ENCODE results near the gene LAMB1. TPM values are rescaled to one million over a fixed set of nuclear protein-coding genes. Genes with fewer than 3 reads are reported as not detected.

Gene LAMB1
- total and polyA plus RNA-seq, 2 of the 13 experiments (the other 11 are each of a cell fraction or from before 2014, with no cell fraction given) = 109 to 124 TPM

- no peak; the same call in 1 of the 2 replicates for TF ChIP-seq NCOA2 (CRISPR knock-in tag; IDR thresholded peaks at IDR 0.05)
- no peak for TF ChIP-seq DBP (CRISPR knock-in tag; IDR thresholded peaks at IDR 0.05; ENCODE audit: not compliant biosample characterization)
- TF ChIP-seq ELK4 (CRISPR knock-in tag; IDR thresholded peaks at IDR 0.05; ENCODE audit: borderline replicate concordance) = no peak
- no peak for TF ChIP-seq NPAS2 (CRISPR knock-in tag; IDR thresholded peaks at IDR 0.05; ENCODE audit: borderline replicate concordance)
- TF ChIP-seq PCBP2 (optimal IDR thresholded peaks at IDR 0.05; ENCODE audit: low read depth, low read length, poor library complexity, severe bottlenecking) = no peak
- no peak for TF ChIP-seq ZFP90 (CRISPR knock-in tag; IDR thresholded peaks at IDR 0.05; ENCODE audit: borderline replicate concordance)
- TF ChIP-seq STAT6 (CRISPR knock-in tag; IDR thresholded peaks at IDR 0.05; ENCODE audit: borderline replicate concordance) = no peak
- TF ChIP-seq LBX2 (CRISPR knock-in tag; IDR thresholded peaks at IDR 0.05; ENCODE audit: borderline replicate concordance) = no peak
- no peak for TF ChIP-seq CEBPZ (IDR thresholded peaks at IDR 0.05; ENCODE audit: low read length)
- no peak for TF ChIP-seq JARID2 (CRISPR knock-in tag; IDR thresholded peaks at IDR 0.05; ENCODE audit: insufficient replicate concordance)
- no peak for TF ChIP-seq ZFP36L1 (CRISPR knock-in tag; IDR thresholded peaks at IDR 0.05)
- TF ChIP-seq KLF15 (CRISPR knock-in tag; IDR thresholded peaks at IDR 0.05; ENCODE audit: borderline replicate concordance) = no peak
- TF ChIP-seq ZFP41 (CRISPR knock-in tag; IDR thresholded peaks at IDR 0.05; ENCODE audit: borderline replicate concordance) = no peak
- TF ChIP-seq HNF1B (CRISPR knock-in tag; IDR thresholded peaks at IDR 0.05) = peak; percentile 35; the same call in 1 of the 2 replicates
- peak; percentile 28 for TF ChIP-seq SAP130 (CRISPR knock-in tag; IDR thresholded peaks at IDR 0.05; ENCODE audit: low read depth)
- peak; percentile 56 for TF ChIP-seq HNF4A (CRISPR knock-in tag; IDR thresholded peaks at IDR 0.05)
- TF ChIP-seq ZNF382 (CRISPR knock-in tag; IDR thresholded peaks at IDR 0.05; ENCODE audit: borderline replicate concordance) = no peak
Observed at GRCh38 chr7:107995184-107996071, 7.5 kb downstream of the LAMB1 start (continued).

Measured in HepG2 (cell line).